A172 (cell line): Measurements from ENCODE around the gene HOOK1. TPM values are rescaled to one million over a fixed set of nuclear protein-coding genes. Genes with fewer than 3 reads are reported as not detected.
"Not testable (repeated sequence)": the region's sequence is repeated elsewhere in the genome, so short reads cannot be mapped to it uniquely, and the experiment has no call there.

Experiments used
- DNase-seq: peaks from one replicate; pipeline ENCODE4 v3.0.0-alpha.2; 2015; ENCODE audit warnings: low spot score
- total RNA-seq: library from RNA; depleted of rRNA; stranded (reverse); fragments of >200 nt; shearing (Covaris generic); gene quantifications from 2 replicates; pipeline ENCODE4 v1.2.3, GENCODE V29; 2014

Gene HOOK1
- total RNA-seq, 1 experiment from 2014 or later = not detected

DNA sequence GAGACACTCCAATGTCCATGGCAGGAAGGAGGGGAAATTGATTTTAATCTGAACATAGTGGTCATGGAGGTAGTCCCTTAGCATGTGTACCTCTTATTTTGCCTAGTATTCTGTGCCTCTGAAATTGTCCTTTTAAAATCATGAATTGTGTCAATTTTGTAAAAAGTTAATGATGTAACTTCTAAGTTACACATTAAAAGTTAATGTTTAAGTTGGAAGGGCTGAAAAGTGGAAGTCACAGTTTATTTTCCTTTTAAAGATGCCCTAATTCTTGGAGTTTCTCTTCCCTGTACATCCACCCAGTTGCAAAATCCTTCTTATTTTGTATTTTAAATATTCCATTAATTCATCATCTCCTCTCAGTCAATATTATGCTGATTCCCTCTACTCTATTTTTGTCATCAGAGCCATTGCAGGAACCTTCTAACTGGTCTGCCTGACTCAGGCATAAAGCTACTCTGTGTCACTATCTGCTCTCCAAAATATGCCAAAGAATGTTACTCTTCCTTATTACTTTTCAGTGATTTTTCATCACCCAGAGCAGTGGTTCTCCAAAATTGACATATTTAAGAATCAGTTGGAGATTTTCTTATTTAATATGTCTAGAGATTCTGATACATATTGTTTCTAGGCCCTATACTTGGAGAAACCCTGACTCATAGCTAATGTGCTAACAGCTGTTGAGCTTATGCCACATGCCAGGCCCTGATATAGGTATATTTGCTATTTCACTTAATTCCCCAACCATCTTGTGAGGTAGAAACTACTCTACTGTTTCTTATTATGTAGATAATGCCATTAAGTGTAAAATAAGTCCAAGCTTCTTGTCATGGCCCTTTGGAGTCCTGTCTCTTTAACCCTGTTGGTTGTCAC lies 5.1 kb downstream of the HOOK1 start:
- DNase-seq = no peak

GRCh38 chr1:59827055-59827643 lies 12.4 kb downstream of the HOOK1 start:
- no peak for DNase-seq

DNA sequence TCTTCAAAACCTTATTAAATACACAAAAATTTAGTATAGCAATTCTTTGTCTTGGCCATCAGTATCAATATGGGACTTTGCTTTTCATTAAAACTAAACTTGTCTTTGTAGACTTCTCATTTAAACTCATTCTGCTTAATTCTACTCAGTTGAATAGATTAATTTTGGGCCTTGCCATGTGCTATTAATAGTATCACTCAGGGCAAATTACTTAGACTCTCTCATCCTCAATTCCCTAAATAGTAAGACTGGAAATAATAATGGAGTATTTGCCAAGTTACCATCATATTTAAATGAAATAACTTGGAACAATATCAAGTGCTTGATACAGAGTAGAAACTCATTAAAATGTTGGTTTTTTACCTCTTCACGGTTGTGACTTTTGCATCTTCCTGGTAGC lies 13.4 kb downstream of the HOOK1 start:
- no peak for DNase-seq

DNA sequence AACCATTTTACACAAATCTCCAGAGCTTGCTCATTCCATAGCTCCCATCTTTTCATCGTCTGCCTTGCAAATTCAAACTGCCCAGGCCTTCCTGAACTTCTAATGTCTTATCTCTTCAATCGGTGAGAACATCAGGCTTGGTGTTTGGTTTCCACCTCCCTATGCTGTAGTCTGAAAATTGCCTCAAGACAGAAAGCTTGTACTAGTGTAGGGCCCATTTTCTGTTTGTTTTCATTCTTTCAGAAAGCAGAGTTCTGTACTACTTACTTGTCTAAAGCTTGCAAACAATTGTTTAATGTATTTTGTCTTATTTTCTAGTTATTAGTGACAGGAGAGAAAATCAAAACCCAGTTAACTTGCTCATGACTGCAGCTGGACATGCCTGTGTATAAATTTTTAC lies 16.8 kb downstream of the HOOK1 start:
- DNase-seq = no peak

DNA sequence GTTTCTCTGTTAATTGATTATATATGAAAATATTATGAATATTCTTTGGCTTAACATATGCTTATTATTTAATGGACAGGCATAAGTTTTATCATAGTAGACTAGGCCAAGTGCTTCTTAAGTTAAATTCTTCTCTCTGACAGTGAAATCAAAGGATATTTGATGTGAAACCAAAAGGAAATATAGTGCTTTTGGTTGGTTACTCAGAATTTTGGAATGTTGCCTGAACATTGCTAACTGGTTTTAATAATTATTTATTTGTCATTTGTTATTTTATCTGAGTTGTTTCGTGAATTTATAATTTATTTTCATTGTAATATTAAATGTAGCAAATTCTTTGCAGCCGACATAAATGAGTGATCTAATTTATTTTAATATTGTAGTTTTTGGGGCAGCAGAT lies 18.3 kb downstream of the HOOK1 start:
- no peak for DNase-seq

DNA sequence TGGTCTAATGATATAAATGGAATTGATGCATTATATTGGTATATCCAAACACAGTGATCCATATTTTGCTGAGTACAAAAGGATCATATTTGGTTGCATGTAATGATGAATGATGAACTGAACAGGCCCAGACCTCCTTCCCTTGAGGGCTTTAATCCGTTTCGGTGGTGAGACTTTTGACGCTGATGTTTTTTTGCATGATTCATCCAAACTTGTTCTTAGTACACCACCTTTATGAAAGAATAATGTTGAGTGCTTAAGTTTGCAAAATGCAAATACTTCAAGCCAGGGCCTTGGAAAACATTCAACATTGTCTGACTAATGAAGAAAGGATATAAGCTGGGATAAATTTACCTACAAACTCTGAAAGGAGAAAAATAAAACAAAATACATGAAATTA lies 19.2 kb downstream of the HOOK1 start:
- no peak for DNase-seq

GRCh38 chr1:59837857-59838256 lies 23.1 kb downstream of the HOOK1 start:
- DNase-seq = not testable (repeated sequence)

DNA sequence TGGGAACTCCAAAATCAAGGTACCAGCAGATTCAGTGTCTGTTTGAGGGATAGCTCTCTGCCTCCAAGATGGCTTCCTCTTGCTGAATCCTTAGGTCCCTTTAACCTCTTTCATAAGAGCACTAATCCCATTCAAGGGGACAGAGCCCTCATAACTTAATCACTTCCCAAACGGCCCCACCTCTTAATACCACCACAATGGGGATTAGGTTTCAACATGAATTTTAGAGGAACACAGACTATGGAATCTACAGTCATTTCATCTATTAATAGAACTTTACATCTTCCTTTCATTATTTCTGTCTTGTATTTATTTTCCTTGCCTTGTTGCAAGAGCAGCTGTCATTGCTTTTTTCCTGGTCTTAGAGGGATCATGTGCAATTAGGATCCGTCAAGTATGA lies 30.3 kb downstream of the HOOK1 start:
- no peak for DNase-seq

- no peak for DNase-seq
These were observed 31.6 kb downstream of the HOOK1 start for GRCh38 chr1:59846209-59846894.

DNA sequence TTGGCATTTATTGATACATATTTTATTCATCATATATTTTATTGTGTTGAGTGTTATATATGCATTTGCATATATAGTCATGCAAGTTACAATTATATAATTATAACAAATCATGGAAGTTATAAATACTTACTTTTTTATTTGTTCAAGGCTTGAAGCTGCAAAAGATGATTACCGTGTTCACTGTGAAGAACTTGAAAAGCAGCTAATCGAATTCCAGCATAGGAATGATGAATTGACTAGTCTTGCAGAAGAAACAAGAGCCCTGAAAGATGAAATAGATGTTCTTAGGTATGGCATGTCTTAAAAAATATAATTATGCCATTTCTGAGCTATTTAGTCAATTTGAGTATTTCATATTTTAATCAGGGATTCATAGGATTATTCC lies 32.1 kb downstream of the HOOK1 start:
- DNase-seq = no peak

GRCh38 chr1:59852117-59852516 lies 37.4 kb downstream of the HOOK1 start:
- no peak for DNase-seq

GRCh38 chr1:59855297-59855696 lies 40.5 kb downstream of the HOOK1 start:
- DNase-seq = not testable (repeated sequence)

DNA sequence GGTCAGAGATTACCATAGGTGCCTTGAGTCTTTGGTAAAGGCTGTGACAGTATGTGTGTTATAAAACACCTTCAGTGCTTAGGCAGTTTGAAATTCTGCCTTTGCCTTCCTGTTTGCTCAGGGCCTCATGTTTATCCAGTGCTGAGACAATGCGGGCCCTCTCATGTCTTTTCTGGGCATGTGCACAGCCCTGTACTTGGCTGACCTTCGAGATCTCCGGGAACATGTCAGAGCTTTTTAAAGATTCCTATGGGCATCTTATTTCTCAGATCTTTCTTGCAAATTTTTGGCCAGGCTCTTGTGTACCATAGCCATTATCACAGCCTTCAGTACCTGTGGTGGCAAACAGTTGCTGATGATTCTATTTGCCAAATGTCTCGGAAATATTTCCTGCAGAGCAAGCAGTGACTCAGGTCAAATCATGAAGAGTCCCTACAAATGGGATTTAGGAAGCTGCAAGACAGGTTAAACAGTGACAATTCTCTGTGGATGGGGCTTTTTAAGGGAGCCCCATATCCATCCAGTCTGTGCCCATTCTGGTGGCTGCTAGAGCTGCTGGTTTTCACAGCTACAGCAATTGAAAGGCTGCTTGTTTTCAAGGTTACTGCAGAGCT lies 42.1 kb downstream of the HOOK1 start:
- DNase-seq = no peak

DNA sequence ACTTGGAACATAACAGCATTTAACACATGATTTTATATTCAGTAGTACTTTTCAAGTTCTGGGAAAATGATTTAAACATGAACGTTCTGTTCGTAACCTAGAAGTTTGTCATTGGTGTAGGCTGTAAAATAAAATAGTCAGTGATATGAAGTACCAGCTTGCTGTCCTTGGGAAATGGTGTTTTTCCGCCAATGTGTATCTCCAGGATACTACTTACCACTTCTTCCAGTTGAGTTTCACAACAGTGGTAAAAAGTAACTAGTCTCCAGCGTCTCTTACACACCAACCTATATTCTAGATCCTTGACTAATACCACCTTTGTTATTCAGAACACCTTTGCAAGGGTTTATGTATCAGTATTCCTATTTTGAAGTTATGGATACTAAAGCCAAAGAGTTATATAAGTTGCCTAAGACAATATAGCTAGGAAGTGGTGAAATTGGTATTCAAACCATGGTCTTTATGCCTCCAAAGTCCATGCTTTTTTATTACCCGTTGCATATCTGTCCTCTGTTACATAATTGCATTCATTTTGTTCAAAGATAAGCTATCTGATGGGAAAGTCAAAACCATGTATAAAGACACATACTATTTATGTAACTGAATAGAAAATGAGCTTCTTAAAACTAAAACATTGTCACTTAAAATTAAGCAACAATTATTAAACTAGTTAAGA lies 43.1 kb downstream of the HOOK1 start:
- no peak for DNase-seq

DNA sequence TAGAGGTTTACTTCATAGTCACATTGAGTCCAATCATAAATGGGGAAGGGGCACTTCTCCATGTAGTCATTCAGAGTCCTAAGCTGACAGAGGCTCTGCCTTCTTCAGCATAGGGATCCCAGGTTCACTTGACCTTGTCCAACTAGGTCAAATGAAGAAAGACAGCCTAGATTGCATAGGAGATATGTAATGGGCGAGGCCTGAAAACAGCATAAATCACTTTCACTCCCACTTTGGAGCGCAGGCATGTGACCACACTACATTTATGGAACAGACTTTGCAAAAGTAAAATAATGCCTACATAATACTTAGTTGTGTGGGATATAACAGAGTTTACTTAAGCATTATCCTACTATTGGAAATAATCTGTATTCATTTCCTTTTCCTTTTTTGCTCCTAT lies 51.7 kb downstream of the HOOK1 start:
- DNase-seq = no peak

- no peak for DNase-seq
These were observed 57.0 kb downstream of the HOOK1 start for GRCh38 chr1:59871746-59872145.

- no peak for DNase-seq
These were observed 62.4 kb downstream of the HOOK1 start for GRCh38 chr1:59877108-59877682.

- DNase-seq = no peak
These were observed 63.6 kb downstream of the HOOK1 start for GRCh38 chr1:59878370-59878769.

GRCh38 chr1:59879574-59879973 lies 64.8 kb downstream of the HOOK1 start:
- peak; percentile 16 for DNase-seq

- no peak for DNase-seq
These were observed 65.3 kb downstream of the HOOK1 start for GRCh38 chr1:59879996-59880505.

GRCh38 chr1:59880735-59881134 lies 66.0 kb downstream of the HOOK1 start:
- no peak for DNase-seq
